ENCODE results near the gene HS6ST2.

HS6ST2 gene

GRCh38 chrX:132776486-132777210 lies 181.8 kb downstream of the HS6ST2 start:
- Histone ChIP-seq H3K27ac (ENCODE audit: low read depth, low read length) (no peak overlapping the region), H3K27me3 (ENCODE audit: control insufficient read depth in 1 of 2, insufficient read depth in 2 of 2, low read length in 2 of 2) (peaks cover 0 to 5% of the 10 kb centered on the region in 2 donors), H3K4me3 (ENCODE audit: low read depth in 1 of 2, low read length in 2 of 2) (no peak overlapping the region)

GRCh38 chrX:132775263-132775823 lies 183.1 kb downstream of the HS6ST2 start:
- Histone ChIP-seq H3K9ac (ENCODE audit: low read length) (no peak overlapping the region), H3K4me1 (ENCODE audit: insufficient read depth, low read length) (no peaks in the 10 kb centered on the region), H3K9me3 (ENCODE audit: low read length) (no peaks in the 10 kb centered on the region), H3K27ac (ENCODE audit: low read depth, low read length) (no peak overlapping the region), H3K36me3 (ENCODE audit: insufficient read depth, low read length) (no peaks in the 10 kb centered on the region), H3K27me3 (ENCODE audit: control insufficient read depth in 1 of 2, insufficient read depth in 2 of 2, low read length in 2 of 2) (peaks cover 0 to 5% of the 10 kb centered on the region in 2 donors), H3K4me3 (ENCODE audit: low read depth in 1 of 2, low read length in 2 of 2) (no peak overlapping the region)

More at GRCh38 chrX:132776486-132777210, 181.8 kb downstream of the HS6ST2 start:
- Histone ChIP-seq H3K9me3 (ENCODE audit: low read length) (no peaks in the 10 kb centered on the region), H3K9ac (ENCODE audit: low read length) (no peak overlapping the region), H3K4me1 (ENCODE audit: insufficient read depth, low read length) (no peaks in the 10 kb centered on the region), H3K36me3 (ENCODE audit: insufficient read depth, low read length) (no peaks in the 10 kb centered on the region)

DNA sequence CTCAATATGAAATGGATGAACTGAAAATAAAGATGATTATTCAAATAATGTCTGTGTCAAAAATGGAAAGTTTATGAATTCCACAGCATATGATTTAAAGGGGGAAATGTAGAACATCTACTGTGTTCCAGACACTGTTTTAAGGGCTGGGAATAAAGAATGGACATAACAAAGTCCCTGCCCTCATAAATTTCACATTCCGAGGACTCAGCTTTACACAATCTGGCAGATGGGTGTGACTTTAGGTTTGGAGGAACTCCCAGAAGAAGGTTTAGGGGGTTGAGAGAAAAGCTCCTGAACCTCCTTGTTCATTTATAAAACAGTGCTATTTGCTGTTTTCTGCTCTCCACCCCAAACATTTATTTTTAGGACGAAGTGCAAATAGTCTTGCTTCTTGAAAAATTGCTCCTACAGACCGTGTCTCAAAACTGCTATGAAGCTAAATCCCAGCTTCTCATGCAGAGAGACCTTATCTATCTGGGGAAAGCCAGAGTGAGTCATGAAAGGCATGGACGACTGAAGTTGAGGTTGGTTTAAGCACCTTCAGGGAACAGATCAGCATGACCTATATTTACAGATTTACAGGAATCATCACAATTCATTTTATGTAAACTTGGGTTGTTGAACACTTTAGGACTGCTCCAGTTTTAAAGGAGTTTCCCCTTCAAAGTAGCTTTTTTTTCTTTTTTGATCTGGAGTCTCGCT lies 184.3 kb downstream of the HS6ST2 start:
- no peak overlapping the region for H3K27ac ChIP-seq (ENCODE audit: low read depth, low read length)

GRCh38 chrX:132769609-132770008 lies 188.8 kb downstream of the HS6ST2 start:
- no peaks in the 10 kb centered on the region for H3K27me3 ChIP-seq (ENCODE audit: control insufficient read depth in 1 of 2, insufficient read depth in 2 of 2, low read length in 2 of 2)
- H3K9ac ChIP-seq (ENCODE audit: low read length), result no peak overlapping the region
- H3K9me3 ChIP-seq (ENCODE audit: low read length), result no peaks in the 10 kb centered on the region
- no peak overlapping the region for H3K27ac ChIP-seq (ENCODE audit: low read depth, low read length)
- H3K36me3 ChIP-seq (ENCODE audit: insufficient read depth, low read length), result no peaks in the 10 kb centered on the region
- no peaks in the 10 kb centered on the region for H3K4me1 ChIP-seq (ENCODE audit: insufficient read depth, low read length)
- no peak overlapping the region for H3K4me3 ChIP-seq (ENCODE audit: low read depth in 1 of 2, low read length in 2 of 2)

More for the DNA sequence above, 184.3 kb downstream of the HS6ST2 start:
- H3K36me3 ChIP-seq (ENCODE audit: insufficient read depth, low read length), result no peaks in the 10 kb centered on the region
- no peak overlapping the region for H3K9ac ChIP-seq (ENCODE audit: low read length)
- peaks cover 0 to 5% of the 10 kb centered on the region in 2 donors for H3K27me3 ChIP-seq (ENCODE audit: control insufficient read depth in 1 of 2, insufficient read depth in 2 of 2, low read length in 2 of 2)
- no peaks in the 10 kb centered on the region for H3K4me1 ChIP-seq (ENCODE audit: insufficient read depth, low read length)
- no peaks in the 10 kb centered on the region for H3K9me3 ChIP-seq (ENCODE audit: low read length)
- H3K4me3 ChIP-seq (ENCODE audit: low read depth in 1 of 2, low read length in 2 of 2), result no peak overlapping the region

GRCh38 chrX:132766452-132766851 lies 192.0 kb downstream of the HS6ST2 start:
- Histone ChIP-seq H3K9me3 (ENCODE audit: low read length) (no peaks in the 10 kb centered on the region), H3K27ac (ENCODE audit: low read depth, low read length) (no peak overlapping the region), H3K9ac (ENCODE audit: low read length) (no peak overlapping the region), H3K36me3 (ENCODE audit: insufficient read depth, low read length) (no peaks in the 10 kb centered on the region), H3K4me3 (ENCODE audit: low read depth in 1 of 2, low read length in 2 of 2) (no peak overlapping the region), H3K4me1 (ENCODE audit: insufficient read depth, low read length) (no peaks in the 10 kb centered on the region), H3K27me3 (ENCODE audit: control insufficient read depth in 1 of 2, insufficient read depth in 2 of 2, low read length in 2 of 2) (peaks cover 0 to 1% of the 10 kb centered on the region in 2 donors)

- H3K27me3 ChIP-seq (ENCODE audit: control insufficient read depth in 1 of 2, insufficient read depth in 2 of 2, low read length in 2 of 2), result peaks cover 0 to 4% of the 10 kb centered on the region in 2 donors
- no peak overlapping the region for H3K27ac ChIP-seq (ENCODE audit: low read depth, low read length)
- H3K9me3 ChIP-seq (ENCODE audit: low read length), result no peaks in the 10 kb centered on the region
- no peak overlapping the region for H3K9ac ChIP-seq (ENCODE audit: low read length)
- H3K4me1 ChIP-seq (ENCODE audit: insufficient read depth, low read length), result no peaks in the 10 kb centered on the region
- H3K4me3 ChIP-seq (ENCODE audit: low read depth in 1 of 2, low read length in 2 of 2), result no peak overlapping the region
- H3K36me3 ChIP-seq (ENCODE audit: insufficient read depth, low read length), result no peaks in the 10 kb centered on the region
These were observed 194.9 kb downstream of the HS6ST2 start for GRCh38 chrX:132763528-132763927.

DNA sequence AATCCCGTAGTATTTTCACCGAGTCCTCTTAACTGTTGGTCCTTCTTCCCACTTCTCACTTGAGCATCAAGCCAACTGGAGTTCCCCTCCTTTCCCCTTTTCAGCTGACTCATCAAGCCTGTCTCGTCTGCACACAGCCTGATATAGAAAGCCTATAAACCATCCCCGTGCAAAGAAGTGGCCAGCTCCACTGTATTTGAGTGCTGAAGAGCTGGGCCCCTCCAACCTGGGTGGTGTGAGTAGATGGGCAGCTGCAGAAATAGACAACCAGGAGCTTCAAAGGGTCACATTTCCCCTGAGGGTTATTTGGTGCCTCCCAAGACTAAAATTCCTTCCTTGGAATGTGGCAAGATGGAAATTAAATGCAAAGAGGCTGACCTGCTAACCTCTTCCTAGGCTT lies 199.7 kb downstream of the HS6ST2 start:
- peaks cover 0 to 4% of the 10 kb centered on the region in 2 donors for H3K27me3 ChIP-seq (ENCODE audit: control insufficient read depth in 1 of 2, insufficient read depth in 2 of 2, low read length in 2 of 2)
- H3K4me1 ChIP-seq (ENCODE audit: insufficient read depth, low read length), result no peaks in the 10 kb centered on the region
- no peaks in the 10 kb centered on the region for H3K9me3 ChIP-seq (ENCODE audit: low read length)
- H3K9ac ChIP-seq (ENCODE audit: low read length), result no peak overlapping the region
- H3K4me3 ChIP-seq (ENCODE audit: low read depth in 1 of 2, low read length in 2 of 2), result no peak overlapping the region
- no peaks in the 10 kb centered on the region for H3K36me3 ChIP-seq (ENCODE audit: insufficient read depth, low read length)
- no peak overlapping the region for H3K27ac ChIP-seq (ENCODE audit: low read depth, low read length)

- Histone ChIP-seq H3K27ac (ENCODE audit: low read depth, low read length) (no peak overlapping the region), H3K4me1 (ENCODE audit: insufficient read depth, low read length) (no peaks in the 10 kb centered on the region), H3K27me3 (ENCODE audit: control insufficient read depth in 1 of 2, insufficient read depth in 2 of 2, low read length in 2 of 2) (peaks cover 0 to 4% of the 10 kb centered on the region in 2 donors), H3K4me3 (ENCODE audit: low read depth in 1 of 2, low read length in 2 of 2) (no peak overlapping the region), H3K36me3 (ENCODE audit: insufficient read depth, low read length) (no peaks in the 10 kb centered on the region), H3K9ac (ENCODE audit: low read length) (no peak overlapping the region), H3K9me3 (ENCODE audit: low read length) (no peaks in the 10 kb centered on the region)
These were observed 201.3 kb downstream of the HS6ST2 start for GRCh38 chrX:132757066-132757623.

- Histone ChIP-seq H3K4me1 (ENCODE audit: insufficient read depth, low read length) (no peaks in the 10 kb centered on the region), H3K9me3 (ENCODE audit: low read length) (no peaks in the 10 kb centered on the region), H3K36me3 (ENCODE audit: insufficient read depth, low read length) (no peaks in the 10 kb centered on the region), H3K9ac (ENCODE audit: low read length) (no peak overlapping the region), H3K27me3 (ENCODE audit: control insufficient read depth in 1 of 2, insufficient read depth in 2 of 2, low read length in 2 of 2) (peaks cover 0 to 2% of the 10 kb centered on the region in 2 donors), H3K27ac (ENCODE audit: low read depth, low read length) (no peak overlapping the region), H3K4me3 (ENCODE audit: low read depth in 1 of 2, low read length in 2 of 2) (no peak overlapping the region)
These were observed 202.0 kb downstream of the HS6ST2 start for GRCh38 chrX:132756439-132756838.

- Histone ChIP-seq H3K27ac (ENCODE audit: low read depth, low read length) (no peak overlapping the region), H3K36me3 (ENCODE audit: insufficient read depth, low read length) (no peaks in the 10 kb centered on the region), H3K4me3 (ENCODE audit: low read depth in 1 of 2, low read length in 2 of 2) (no peak overlapping the region), H3K9me3 (ENCODE audit: low read length) (no peaks in the 10 kb centered on the region), H3K4me1 (ENCODE audit: insufficient read depth, low read length) (no peaks in the 10 kb centered on the region), H3K27me3 (ENCODE audit: control insufficient read depth in 1 of 2, insufficient read depth in 2 of 2, low read length in 2 of 2) (peaks cover 0 to 4% of the 10 kb centered on the region in 2 donors), H3K9ac (ENCODE audit: low read length) (no peak overlapping the region)
These were observed 207.3 kb downstream of the HS6ST2 start for GRCh38 chrX:132751063-132751690.

Data from muscle layer of colon (tissue), 2 donors.